Measurements from ENCODE around the gene ZFTA. TPM values are rescaled to one million over a fixed set of nuclear protein-coding genes. Genes with fewer than 3 reads are reported as not detected.
A peak's percentile ranks its signal among the peaks of the same experiment; 100 is the strongest.

The ZFTA gene
- total and polyA plus RNA-seq, 2 experiments from 2014 or later = 8.3 to 36.6 TPM

GRCh38 chr11:63764679-63765647 is 3.6 kb downstream of the ZFTA start (continued):
- no peak for TF ChIP-seq REST (IDR thresholded peaks at IDR 0.05; ENCODE audit: unreplicated experiment)
- no peak for TF ChIP-seq JUNB (IDR thresholded peaks at IDR 0.05; ENCODE audit: unreplicated experiment)
- TF ChIP-seq NANOG (IDR thresholded peaks at IDR 0.05; ENCODE audit: borderline replicate concordance) = no peak
- no peak for TF ChIP-seq POLR2AphosphoS5 (IDR thresholded peaks at IDR 0.05; ENCODE audit: low read depth)

GRCh38 chr11:63764340-63764678 is 4.3 kb downstream of the ZFTA start:
- Histone ChIP-seq H4K20me1 (replicated peaks; ENCODE audit: insufficient read depth) (peaks cover 26% of the 10 kb centered on the region), H3K4me3 (peak overlapping the region; percentile 99), H3K4me1 (ENCODE audit: insufficient read depth) (peaks cover 50% of the 10 kb centered on the region), H3K9me2 (ENCODE audit: insufficient read depth) (no peaks in the 10 kb centered on the region), H3K36me3 (ENCODE audit: insufficient read depth) (no peaks in the 10 kb centered on the region), H3K4me2 (peak overlapping the region; percentile 98), H2AFZ (no peak overlapping the region), H3K79me2 (replicated peaks; ENCODE audit: insufficient read depth) (peaks cover 61% of the 10 kb centered on the region), H3K27me3 (ENCODE audit: insufficient read depth) (no peaks in the 10 kb centered on the region), H3K27ac (ENCODE audit: low read depth) (peak overlapping the region; percentile 81), H3F3A (replicated peaks; ENCODE audit: low read depth) (peaks cover 22% of the 10 kb centered on the region)
- no peak for DNase-seq (ENCODE audit: low spot score)
- peaks cover 30% of the 10 kb centered on the region for H3K36me3 Mint-ChIP-seq (ENCODE audit: low read depth)
- no peak; the same call in 1 of the 3 replicates for ATAC-seq
- peaks cover 38% of the 10 kb centered on the region for H3K27me3 Mint-ChIP-seq (ENCODE audit: insufficient read depth, low read depth, poor library complexity)
- peaks cover 6% of the 10 kb centered on the region; the same call in 2 of the 3 replicates for H3K9me3 Mint-ChIP-seq
- peak overlapping the region; percentile 61 for H3K4me3 Mint-ChIP-seq
- H3K4me1 Mint-ChIP-seq = peaks cover 47% of the 10 kb centered on the region
- no peak overlapping the region for H3K27ac Mint-ChIP-seq
- TF ChIP-seq ZNF462 (CRISPR knock-in tag; IDR thresholded peaks at IDR 0.05) (no peak), JUNB (IDR thresholded peaks at IDR 0.05; ENCODE audit: unreplicated experiment) (no peak), EZH2phosphoT487 (IDR thresholded peaks at IDR 0.05; ENCODE audit: unreplicated experiment) (no peak), REST (IDR thresholded peaks at IDR 0.05; ENCODE audit: unreplicated experiment) (no peak)

Measured in GM23338 (cell line).